Loucy (cell line): Measurements from ENCODE around the gene GCG.

ENCODE experiments used
- EZH2phosphoT487 ChIP-seq: fragments of 200-600 bp; IDR thresholded peaks from 2 replicates; pipeline ENCODE4 v1.6.1; 2018; ENCODE audit warnings: antibody characterized with exemption, mild to moderate bottlenecking, moderate library complexity, borderline replicate concordance
- TF ChIP-seq, protein P1 (sequence below): fragments of 200-600 bp; sonication (generic); conservative IDR thresholded peaks from 2 replicates; pipeline ENCODE4 v1.5.1; 2014; ENCODE audit warnings: mild to moderate bottlenecking, antibody characterized with exemption, low read length

DNA sequence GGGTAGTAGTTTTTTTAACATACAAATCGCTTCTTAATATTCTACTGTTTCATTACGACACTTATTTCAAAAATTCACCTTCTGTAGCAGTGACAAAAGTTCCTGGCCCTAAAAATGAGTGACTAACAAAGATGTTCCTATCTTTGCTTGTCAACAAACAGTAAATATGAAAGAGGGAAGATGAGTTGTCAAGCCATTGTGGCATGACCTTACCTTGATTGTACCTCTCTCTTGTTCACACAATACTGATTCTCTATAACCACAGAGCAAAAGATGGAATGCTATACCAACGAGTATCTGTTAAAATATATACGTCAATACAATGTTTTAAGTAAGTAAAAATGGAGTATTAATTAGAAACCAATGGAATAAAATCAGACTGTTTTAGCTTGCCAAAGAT lies 14.7 kb upstream of the GCG start:
- TF ChIP-seq, protein P1, sequence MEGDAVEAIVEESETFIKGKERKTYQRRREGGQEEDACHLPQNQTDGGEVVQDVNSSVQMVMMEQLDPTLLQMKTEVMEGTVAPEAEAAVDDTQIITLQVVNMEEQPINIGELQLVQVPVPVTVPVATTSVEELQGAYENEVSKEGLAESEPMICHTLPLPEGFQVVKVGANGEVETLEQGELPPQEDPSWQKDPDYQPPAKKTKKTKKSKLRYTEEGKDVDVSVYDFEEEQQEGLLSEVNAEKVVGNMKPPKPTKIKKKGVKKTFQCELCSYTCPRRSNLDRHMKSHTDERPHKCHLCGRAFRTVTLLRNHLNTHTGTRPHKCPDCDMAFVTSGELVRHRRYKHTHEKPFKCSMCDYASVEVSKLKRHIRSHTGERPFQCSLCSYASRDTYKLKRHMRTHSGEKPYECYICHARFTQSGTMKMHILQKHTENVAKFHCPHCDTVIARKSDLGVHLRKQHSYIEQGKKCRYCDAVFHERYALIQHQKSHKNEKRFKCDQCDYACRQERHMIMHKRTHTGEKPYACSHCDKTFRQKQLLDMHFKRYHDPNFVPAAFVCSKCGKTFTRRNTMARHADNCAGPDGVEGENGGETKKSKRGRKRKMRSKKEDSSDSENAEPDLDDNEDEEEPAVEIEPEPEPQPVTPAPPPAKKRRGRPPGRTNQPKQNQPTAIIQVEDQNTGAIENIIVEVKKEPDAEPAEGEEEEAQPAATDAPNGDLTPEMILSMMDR = no peak
- TF ChIP-seq EZH2phosphoT487 = no peak
